ENCODE measurements around the gene ZNF398. TPM values are rescaled to one million over a fixed set of nuclear protein-coding genes. Genes with fewer than 3 reads are reported as not detected.

The ZNF398 gene, protein sequence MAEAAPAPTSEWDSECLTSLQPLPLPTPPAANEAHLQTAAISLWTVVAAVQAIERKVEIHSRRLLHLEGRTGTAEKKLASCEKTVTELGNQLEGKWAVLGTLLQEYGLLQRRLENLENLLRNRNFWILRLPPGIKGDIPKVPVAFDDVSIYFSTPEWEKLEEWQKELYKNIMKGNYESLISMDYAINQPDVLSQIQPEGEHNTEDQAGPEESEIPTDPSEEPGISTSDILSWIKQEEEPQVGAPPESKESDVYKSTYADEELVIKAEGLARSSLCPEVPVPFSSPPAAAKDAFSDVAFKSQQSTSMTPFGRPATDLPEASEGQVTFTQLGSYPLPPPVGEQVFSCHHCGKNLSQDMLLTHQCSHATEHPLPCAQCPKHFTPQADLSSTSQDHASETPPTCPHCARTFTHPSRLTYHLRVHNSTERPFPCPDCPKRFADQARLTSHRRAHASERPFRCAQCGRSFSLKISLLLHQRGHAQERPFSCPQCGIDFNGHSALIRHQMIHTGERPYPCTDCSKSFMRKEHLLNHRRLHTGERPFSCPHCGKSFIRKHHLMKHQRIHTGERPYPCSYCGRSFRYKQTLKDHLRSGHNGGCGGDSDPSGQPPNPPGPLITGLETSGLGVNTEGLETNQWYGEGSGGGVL
- 5.4 TPM for polyA plus RNA-seq (2012; ENCODE audit: low read depth, missing spikeins)

DNA sequence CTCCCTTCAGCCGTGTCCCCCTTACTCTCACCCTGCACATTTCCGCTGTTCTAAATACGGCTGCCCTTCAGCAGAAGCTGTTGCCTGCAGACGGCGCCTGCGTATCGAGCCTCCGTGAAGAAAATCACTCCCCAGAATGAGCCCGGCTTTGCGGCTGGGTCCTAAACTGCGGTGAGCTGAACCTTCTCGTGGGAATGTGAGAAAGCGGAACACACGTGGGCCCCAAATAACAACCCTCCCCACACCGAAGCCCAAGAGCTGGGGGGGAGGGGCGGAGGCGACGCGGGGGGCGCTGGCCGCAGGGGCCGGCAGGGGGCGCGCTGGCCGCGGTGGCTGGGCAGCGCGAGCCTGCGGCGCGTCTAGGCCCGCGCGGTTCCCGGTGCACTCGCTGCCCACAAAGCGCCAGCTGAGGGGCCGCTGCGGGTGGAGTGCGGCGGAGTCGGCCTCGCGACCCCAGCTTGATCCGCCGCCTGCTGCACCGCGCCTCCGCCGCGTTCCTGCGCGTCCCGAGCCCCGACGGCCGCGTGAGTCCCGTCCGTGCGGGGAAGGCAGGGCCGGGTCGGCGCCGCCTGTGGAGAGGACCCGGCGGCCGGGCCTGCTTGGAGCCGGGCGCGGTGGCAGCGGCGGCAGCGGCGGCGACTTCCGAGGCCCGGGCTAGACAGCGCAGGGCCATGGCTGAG is at the start of gene ZNF398:
TSS of gene ZNF398 (plus strand) at position 382 of the 680 bp plus-strand sequence. CDS start at position 672, 290 bp downstream.
- DNase-seq (ENCODE audit: insufficient read length, low spot score) (peak; percentile 84), FAIRE-seq (peak; percentile 80)
- TF ChIP-seq POU2F2 (IDR thresholded peaks at IDR 0.05; ENCODE audit: low read depth, low read length) (peak; percentile 14; the same call in 1 of the 2 replicates), PAX5 (IDR thresholded peaks at IDR 0.05; ENCODE audit: insufficient read depth, low read length, severe bottlenecking) (peak; percentile 4), SPI1 (IDR thresholded peaks at IDR 0.05; ENCODE audit: low read depth, low read length) (peak; percentile 29; the same call in 1 of the 2 replicates), TAF1 (IDR thresholded peaks at IDR 0.05; ENCODE audit: low read depth, low read length) (no peak; the same call in 1 of the 2 replicates), POLR2AphosphoS5 (IDR thresholded peaks at IDR 0.05; ENCODE audit: low read depth, low read length) (peak; percentile 69), POLR2A (IDR thresholded peaks at IDR 0.05; ENCODE audit: low read depth, low read length) (peak; percentile 72; the same call in 1 of the 2 replicates)

DNA sequence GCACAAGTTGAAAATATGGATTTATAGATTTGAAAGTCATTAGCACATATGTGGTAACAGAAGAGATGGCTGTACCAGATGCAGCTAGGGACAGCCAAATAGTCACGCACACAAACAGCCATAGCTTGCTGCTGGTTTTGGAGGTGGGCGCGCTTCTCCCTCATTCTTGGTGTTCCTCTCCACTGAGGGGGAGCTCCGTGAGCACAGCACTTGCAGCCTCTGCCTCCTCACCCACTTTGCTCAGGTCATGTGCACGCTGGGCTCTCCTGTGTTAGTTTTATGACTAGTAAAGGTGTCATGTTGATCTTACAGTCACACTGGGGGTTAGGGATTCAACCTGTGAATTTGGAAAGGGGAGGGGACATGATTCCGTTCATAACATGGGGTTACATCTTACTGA is 48.2 kb upstream of the ZNF398 start:
- TF ChIP-seq TAF1 (IDR thresholded peaks at IDR 0.05; ENCODE audit: low read depth, low read length) (no peak), POLR2A (IDR thresholded peaks at IDR 0.05; ENCODE audit: low read depth, low read length) (no peak), PAX5 (IDR thresholded peaks at IDR 0.05; ENCODE audit: insufficient read depth, low read length, severe bottlenecking) (no peak), SPI1 (IDR thresholded peaks at IDR 0.05; ENCODE audit: low read depth, low read length) (no peak), POLR2AphosphoS5 (IDR thresholded peaks at IDR 0.05; ENCODE audit: low read depth, low read length) (no peak), POU2F2 (IDR thresholded peaks at IDR 0.05; ENCODE audit: low read depth, low read length) (no peak)
- FAIRE-seq (no peak), DNase-seq (ENCODE audit: insufficient read length, low spot score) (no peak)

DNA sequence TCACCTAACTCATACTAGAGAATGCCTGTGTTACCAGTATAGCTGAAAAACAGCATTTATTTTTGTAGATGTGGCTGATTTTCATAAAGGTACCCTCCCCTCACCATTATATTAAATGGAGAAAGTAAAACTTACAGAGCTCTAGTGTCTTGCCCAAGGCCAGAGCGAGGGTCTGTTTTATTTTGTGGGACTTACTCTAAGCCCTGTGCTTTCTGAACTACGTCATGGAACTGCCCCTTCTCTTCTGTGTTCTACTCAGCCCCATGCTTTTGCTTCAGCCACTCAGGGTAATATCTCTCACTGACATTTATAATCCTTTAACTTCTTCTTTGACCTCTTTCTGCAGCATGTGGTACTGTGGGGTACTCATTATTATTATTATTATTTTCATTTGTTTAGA is 46.4 kb upstream of the ZNF398 start:
- TF ChIP-seq PAX5 (IDR thresholded peaks at IDR 0.05; ENCODE audit: insufficient read depth, low read length, severe bottlenecking) (no peak), POU2F2 (IDR thresholded peaks at IDR 0.05; ENCODE audit: low read depth, low read length) (no peak), SPI1 (IDR thresholded peaks at IDR 0.05; ENCODE audit: low read depth, low read length) (no peak), POLR2AphosphoS5 (IDR thresholded peaks at IDR 0.05; ENCODE audit: low read depth, low read length) (no peak), POLR2A (IDR thresholded peaks at IDR 0.05; ENCODE audit: low read depth, low read length) (no peak), TAF1 (IDR thresholded peaks at IDR 0.05; ENCODE audit: low read depth, low read length) (no peak)
- FAIRE-seq (no peak), DNase-seq (ENCODE audit: insufficient read length, low spot score) (no peak)

DNA sequence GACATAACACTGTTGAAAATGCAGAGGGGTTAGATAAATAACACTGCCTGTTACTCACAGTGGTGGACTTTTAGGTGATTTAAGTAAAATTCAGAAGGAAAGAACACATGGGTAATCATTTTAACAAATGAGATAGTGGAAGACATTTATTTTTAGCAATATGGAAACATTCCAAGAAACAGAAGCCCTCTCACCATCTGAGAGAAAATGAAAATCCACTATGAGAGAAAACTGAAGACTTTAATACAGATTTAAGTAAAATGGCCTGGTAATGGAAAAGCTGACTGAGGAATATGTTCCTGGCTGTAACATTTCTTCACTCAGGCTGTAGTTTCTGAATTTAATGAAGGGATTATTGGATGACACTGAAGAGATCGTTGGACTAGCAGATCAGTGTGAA is 44.6 kb upstream of the ZNF398 start:
- TF ChIP-seq POLR2A (IDR thresholded peaks at IDR 0.05; ENCODE audit: low read depth, low read length), result no peak
- TF ChIP-seq SPI1 (IDR thresholded peaks at IDR 0.05; ENCODE audit: low read depth, low read length), result no peak
- no peak for TF ChIP-seq PAX5 (IDR thresholded peaks at IDR 0.05; ENCODE audit: insufficient read depth, low read length, severe bottlenecking)
- no peak for TF ChIP-seq POLR2AphosphoS5 (IDR thresholded peaks at IDR 0.05; ENCODE audit: low read depth, low read length)
- no peak for TF ChIP-seq POU2F2 (IDR thresholded peaks at IDR 0.05; ENCODE audit: low read depth, low read length)
- TF ChIP-seq TAF1 (IDR thresholded peaks at IDR 0.05; ENCODE audit: low read depth, low read length), result no peak
- DNase-seq (ENCODE audit: insufficient read length, low spot score) (no peak), FAIRE-seq (no peak)

DNA sequence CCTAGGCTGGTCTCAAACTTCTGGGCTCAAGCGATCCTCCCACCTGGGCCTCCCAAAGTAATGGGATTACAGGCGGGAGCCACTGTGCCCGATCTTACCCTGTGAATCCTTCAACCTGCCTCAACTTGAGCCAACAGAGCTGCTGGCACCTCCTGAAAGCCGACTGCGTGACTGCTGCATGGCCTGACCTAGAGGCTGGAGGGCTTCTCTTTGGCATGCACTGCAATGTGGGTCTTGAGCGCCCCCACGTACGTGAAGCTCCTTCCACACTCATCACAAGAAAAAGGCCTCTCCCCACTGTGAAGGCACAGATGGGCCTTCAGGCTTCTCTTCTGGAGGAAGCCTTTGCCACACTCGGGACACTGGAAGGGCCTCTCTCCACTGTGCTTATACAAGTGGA is 43.8 kb upstream of the ZNF398 start:
- TF ChIP-seq POLR2A (IDR thresholded peaks at IDR 0.05; ENCODE audit: low read depth, low read length) (no peak), POU2F2 (IDR thresholded peaks at IDR 0.05; ENCODE audit: low read depth, low read length) (no peak), PAX5 (IDR thresholded peaks at IDR 0.05; ENCODE audit: insufficient read depth, low read length, severe bottlenecking) (no peak), TAF1 (IDR thresholded peaks at IDR 0.05; ENCODE audit: low read depth, low read length) (no peak), POLR2AphosphoS5 (IDR thresholded peaks at IDR 0.05; ENCODE audit: low read depth, low read length) (no peak), SPI1 (IDR thresholded peaks at IDR 0.05; ENCODE audit: low read depth, low read length) (no peak)
- FAIRE-seq (no peak), DNase-seq (ENCODE audit: insufficient read length, low spot score) (no peak)

DNA sequence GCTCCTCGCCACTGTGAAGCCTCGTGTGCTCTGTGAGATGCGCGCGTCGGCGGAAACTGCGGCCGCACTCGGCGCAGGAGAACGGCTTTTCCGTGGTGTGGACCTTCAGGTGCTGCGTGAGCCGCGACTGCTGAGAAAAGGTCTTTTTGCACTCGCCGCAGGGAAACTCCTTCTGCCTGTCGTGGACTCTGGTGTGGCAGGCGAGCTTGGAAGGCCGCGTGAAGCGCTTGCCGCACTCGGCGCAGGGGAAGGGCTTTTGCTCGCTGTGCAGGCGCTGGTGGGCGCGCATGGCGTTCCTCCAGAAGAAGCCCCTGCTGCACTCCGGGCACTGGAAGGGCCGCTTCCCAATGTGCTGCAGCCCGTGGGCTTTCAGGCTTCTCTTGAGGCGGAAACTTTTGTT is 43.0 kb upstream of the ZNF398 start:
- DNase-seq (ENCODE audit: insufficient read length, low spot score) (no peak), FAIRE-seq (no peak)
- TF ChIP-seq TAF1 (IDR thresholded peaks at IDR 0.05; ENCODE audit: low read depth, low read length), result no peak
- TF ChIP-seq POLR2A (IDR thresholded peaks at IDR 0.05; ENCODE audit: low read depth, low read length), result no peak
- no peak for TF ChIP-seq POU2F2 (IDR thresholded peaks at IDR 0.05; ENCODE audit: low read depth, low read length)
- no peak for TF ChIP-seq PAX5 (IDR thresholded peaks at IDR 0.05; ENCODE audit: insufficient read depth, low read length, severe bottlenecking)
- TF ChIP-seq SPI1 (IDR thresholded peaks at IDR 0.05; ENCODE audit: low read depth, low read length), result no peak
- TF ChIP-seq POLR2AphosphoS5 (IDR thresholded peaks at IDR 0.05; ENCODE audit: low read depth, low read length), result no peak

DNA sequence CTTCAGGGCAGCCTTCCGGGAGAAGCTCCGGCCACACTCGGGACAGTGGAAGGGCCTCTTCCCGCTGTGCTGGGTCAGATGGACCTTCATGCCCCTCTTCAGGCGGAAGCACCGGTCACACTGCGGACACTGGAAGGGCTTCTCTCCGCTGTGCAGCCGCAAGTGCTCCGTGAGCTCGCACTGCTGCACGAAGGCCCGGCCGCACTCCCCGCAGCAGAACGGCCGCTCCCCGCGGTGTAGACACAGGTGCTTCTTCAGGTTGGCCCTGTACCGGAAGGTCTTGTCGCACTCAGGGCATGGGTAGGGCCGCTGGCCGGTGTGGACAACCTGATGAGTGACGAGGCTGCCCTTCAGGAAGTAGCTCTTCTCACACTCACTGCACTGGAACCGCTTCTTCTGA is 42.5 kb upstream of the ZNF398 start:
- no peak for TF ChIP-seq TAF1 (IDR thresholded peaks at IDR 0.05; ENCODE audit: low read depth, low read length)
- DNase-seq (ENCODE audit: insufficient read length, low spot score) (no peak), FAIRE-seq (no peak)

DNA sequence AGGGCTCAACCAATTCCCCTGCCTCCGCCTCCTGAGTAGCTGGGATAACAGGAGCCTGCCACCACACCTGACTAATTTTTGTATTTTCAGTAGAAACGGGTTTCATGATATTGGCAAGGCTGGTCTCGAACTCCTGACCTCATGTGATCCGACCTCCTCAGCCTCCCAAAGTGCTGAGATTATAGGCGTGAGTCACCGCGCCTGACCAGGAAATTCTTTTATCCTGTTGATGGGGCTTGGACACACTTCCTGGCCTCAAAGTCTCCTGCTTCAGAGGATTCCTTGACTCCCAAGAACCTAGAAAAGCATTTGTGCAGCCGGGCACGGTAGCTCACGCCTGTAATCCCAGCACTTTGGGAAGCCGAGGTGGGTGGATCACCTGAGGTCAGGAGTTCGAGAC is 37.3 kb upstream of the ZNF398 start:
- FAIRE-seq (no peak), DNase-seq (ENCODE audit: insufficient read length, low spot score) (no peak)
- TF ChIP-seq SPI1 (IDR thresholded peaks at IDR 0.05; ENCODE audit: low read depth, low read length) (no peak), TAF1 (IDR thresholded peaks at IDR 0.05; ENCODE audit: low read depth, low read length) (no peak), POLR2A (IDR thresholded peaks at IDR 0.05; ENCODE audit: low read depth, low read length) (no peak), POLR2AphosphoS5 (IDR thresholded peaks at IDR 0.05; ENCODE audit: low read depth, low read length) (no peak), POU2F2 (IDR thresholded peaks at IDR 0.05; ENCODE audit: low read depth, low read length) (no peak), PAX5 (IDR thresholded peaks at IDR 0.05; ENCODE audit: insufficient read depth, low read length, severe bottlenecking) (no peak)

Data from GM12891 (cell line).